K562 (cell line): Measurements from ENCODE around the gene SORCS2. TPM values are rescaled to one million over a fixed set of nuclear protein-coding genes. Genes with fewer than 3 reads are reported as not detected.

Experiments used
- ATAC-seq: fragments of 200-7000 bp; cut with Tn5 transposase; 3 replicates; pipeline ENCODE4 v1.9.1; 2020; ENCODE audit warnings: moderate library complexity
- BruUV-seq: library from RNA; stranded (reverse); fragments of 400-500 nt; replicated peaks from 2 replicates; lab custom pipeline; 2021; lab: Mats Ljungman, UMichigan
- CTCF ChIA-PET: fragments of 300-600 bp; formaldehyde crosslinking; extraction: SDS; loops from one replicate; lab custom pipeline; 2021; ENCODE audit warnings: low intra/inter-chr PET ratio; lab: Yijun Ruan, JAX
- POLR2A ChIA-PET: fragments of 300-600, 350-650 bp; sonication (Branson Sonifier 250); formaldehyde crosslinking; extraction: SDS; loops from one replicate; lab custom pipeline; 2021; ENCODE audit warnings: antibody characterized with exemption, inconsistent platforms; lab: Yijun Ruan, JAX
- DNase-seq, 4 experiments: peaks; one replicate each; pipeline versions ENCODE4 v3.0.0 to v3.0.0-alpha.2; 2011 to 2018; ENCODE audit warnings: low spot score in 3 of 4, mixed read lengths in 3 of 4; ENCODE audit errors: extremely low read depth in 1 of 4
- FAIRE-seq: peaks from 2 replicates; lab custom pipeline; 2011; peaks lifted over from hg19 to GRCh38; lab: Jason Lieb, UNC
- H2AFZ ChIP-seq: 2 replicates; pipeline ENCODE4 v1.6.0; 2011; ENCODE audit warnings: low read depth, low read length, control low read depth, inconsistent platforms
- H3K27ac ChIP-seq: fragments of 200-600 bp; 3 replicates; pipeline ENCODE4 v1.8.0; 2011; ENCODE audit warnings: low read depth, mild to moderate bottlenecking, control low read depth, inconsistent platforms, low read length, moderate library complexity, mixed read lengths; ENCODE audit errors: extremely low read depth
- H3K27me3 ChIP-seq, 2 experiments: fragments of 300-600 bp in 1 of 2; 2 replicates in 1 of 2; 3 replicates in 1 of 2; pipeline versions ENCODE4 v1.6.0 to v1.8.0; 2011; ENCODE audit warnings: inconsistent platforms in 2 of 2, low read length in 2 of 2, mild to moderate bottlenecking in 1 of 2, mixed read lengths in 1 of 2, moderate library complexity in 1 of 2; ENCODE audit not compliant: control insufficient read depth in 2 of 2, insufficient read depth in 2 of 2
- H3K36me3 ChIP-seq: fragments of 300-600 bp; 3 replicates; pipeline ENCODE4 v1.8.0; 2011; ENCODE audit warnings: mild to moderate bottlenecking, low read length, inconsistent platforms; ENCODE audit not compliant: control insufficient read depth, insufficient read depth
- H3K4me1 ChIP-seq, 2 experiments: fragments of 200-600 bp in 1 of 2; replicated peaks in 1 of 2; 2 replicates in 1 of 2; 3 replicates in 1 of 2; pipeline versions ENCODE4 v1.5.1 to v1.8.0; 2011; ENCODE audit warnings: inconsistent platforms in 2 of 2, low read length in 2 of 2, mild to moderate bottlenecking in 1 of 2, mixed read lengths in 1 of 2, moderate library complexity in 1 of 2; ENCODE audit not compliant: control insufficient read depth in 2 of 2, insufficient read depth in 2 of 2
- H3K4me2 ChIP-seq: 2 replicates; pipeline ENCODE4 v1.6.1; 2011; ENCODE audit warnings: low read length, control low read depth, inconsistent platforms, mixed read lengths; ENCODE audit not compliant: insufficient read depth
- H3K4me3 ChIP-seq: fragments of 200-600 bp; sonication (generic), shearing (Covaris generic); 2 replicates; pipeline ENCODE4 v1.5.1; 2016; ENCODE audit warnings: control low read depth, inconsistent platforms
- H3K79me2 ChIP-seq: fragments of 200-600 bp; 3 replicates; pipeline ENCODE4 v1.8.0; 2011; ENCODE audit warnings: low read length, inconsistent platforms; ENCODE audit not compliant: control insufficient read depth, insufficient read depth
- H3K9ac ChIP-seq, 2 experiments: 2 replicates each; pipeline versions ENCODE4 v1.6.0 to v1.6.1; 2011; ENCODE audit warnings: low read depth in 2 of 2, low read length in 2 of 2, control low read depth in 1 of 2, inconsistent platforms in 1 of 2, mild to moderate bottlenecking in 1 of 2, mixed read lengths in 1 of 2; ENCODE audit not compliant: insufficient read depth in 1 of 2
- H3K9me1 ChIP-seq: one replicate; pipeline ENCODE4 v1.6.0; 2011; ENCODE audit warnings: inconsistent platforms, mild to moderate bottlenecking, low read length, moderate library complexity; ENCODE audit not compliant: control insufficient read depth, insufficient read depth
- H3K9me3 ChIP-seq: replicated peaks from 2 replicates; pipeline ENCODE4 v1.5.1; 2011; ENCODE audit warnings: low read depth, low read length, inconsistent platforms; ENCODE audit not compliant: control insufficient read depth, insufficient read depth
- H4K20me1 ChIP-seq: replicated peaks from 2 replicates; pipeline ENCODE4 v1.6.1; 2011; ENCODE audit warnings: low read length, inconsistent platforms, mixed read lengths; ENCODE audit not compliant: control insufficient read depth, insufficient read depth
- ATF7 ChIP-seq: fragments of 450-650 bp; IDR thresholded peaks from 2 replicates; pipeline ENCODE4 v1.7.1; 2014; ENCODE audit warnings: mild to moderate bottlenecking, moderate library complexity
- BCOR ChIP-seq: fragments of 450-650 bp; IDR thresholded peaks from 2 replicates; pipeline ENCODE4 v1.6.1; 2016
- CBFA2T2 ChIP-seq: fragments of 450-650 bp; conservative IDR thresholded peaks from 2 replicates; pipeline ENCODE4 v1.6.1; 2017; ENCODE audit warnings: mild to moderate bottlenecking
- DDX20 ChIP-seq: fragments of 450-650 bp; IDR thresholded peaks from 2 replicates; pipeline ENCODE4 v1.6.1; 2016; ENCODE audit warnings: missing genetic modification characterization, low read depth, mild to moderate bottlenecking, missing compliant biosample characterization, moderate library complexity
- GTF2A2 ChIP-seq: IDR thresholded peaks from 2 replicates; pipeline ENCODE4 v1.6.1; 2016; ENCODE audit warnings: mild to moderate bottlenecking, missing genetic modification characterization, missing compliant biosample characterization
- ILK ChIP-seq: fragments of 450-650 bp; IDR thresholded peaks from 2 replicates; pipeline ENCODE4 v1.6.1; 2016; ENCODE audit warnings: missing genetic modification characterization, low read depth, mild to moderate bottlenecking, missing compliant biosample characterization, moderate library complexity, borderline replicate concordance
- MEIS2 ChIP-seq: fragments of 450-650 bp; IDR thresholded peaks from 2 replicates; pipeline ENCODE4 v1.6.1; 2014; ENCODE audit warnings: mild to moderate bottlenecking; ENCODE audit not compliant: partially characterized antibody
- SNIP1 ChIP-seq: fragments of 450-650 bp; IDR thresholded peaks from 2 replicates; pipeline ENCODE4 v1.7.1; 2017; ENCODE audit warnings: low read depth, mild to moderate bottlenecking
- TBL1XR1 ChIP-seq, 2 experiments: IDR thresholded peaks; 2 replicates each; pipeline ENCODE4 v1.6.1; 2012; ENCODE audit warnings: improper control_type of control experiment in 2 of 2, low read length in 2 of 2, mild to moderate bottlenecking in 1 of 2
- ZNF197 ChIP-seq: fragments of 200-800 bp; sonication (Bioruptor generic); IDR thresholded peaks from 2 replicates; pipeline ENCODE4 v1.6.1; 2016; ENCODE audit warnings: low read depth, missing genetic modification characterization, missing compliant biosample characterization
- ZNF253 ChIP-seq: fragments of 250-450 bp; sonication (Bioruptor Pico); conservative IDR thresholded peaks from 2 replicates; pipeline ENCODE4 v1.6.1; 2021; ENCODE audit warnings: mild to moderate bottlenecking
- ZNF408 ChIP-seq: fragments of 250-450 bp; sonication (Bioruptor Pico); IDR thresholded peaks from 2 replicates; pipeline ENCODE4 v1.4.0; 2020; ENCODE audit warnings: low read depth, mild to moderate bottlenecking, moderate library complexity
- ZNF444 ChIP-seq: fragments of 250-450 bp; sonication (Bioruptor Pico); IDR thresholded peaks from 2 replicates; pipeline ENCODE4 v1.4.0; 2020; ENCODE audit warnings: mild to moderate bottlenecking, moderate library complexity
- ZNF507 ChIP-seq: conservative IDR thresholded peaks from 2 replicates; pipeline ENCODE4 v1.6.1; 2017; ENCODE audit warnings: missing genetic modification characterization, missing compliant biosample characterization
- WGBS: fragments of 100-300 bp; shearing (Covaris generic); methylation state at CpG from one replicate; pipeline ENCODE4 v1.1.6; 2016; ENCODE audit warnings: low coverage, mixed read lengths; ENCODE audit not compliant: insufficient coverage; ENCODE audit errors: missing lambda C conversion rate; 5-methylcytosine and 5-hydroxymethylcytosine counted together
- in situ Hi-C: fragments of 300-500 bp; cut with MboI; formaldehyde crosslinking; loops from 4 replicates; pipeline ENCODE4 v1.15.0; 2018; ENCODE audit warnings: inconsistent platforms, mixed read lengths
- intact Hi-C: fragments of 100-400 bp; cut with micrococcal nuclease; formaldehyde crosslinking; loops from 2 replicates; pipeline ENCODE4 v1.14.2; 2022
- polyA plus RNA-seq, 8 experiments: library from polyadenylated mRNA; depleted of rRNA in 4 of 8; stranded (reverse) in 5 of 8; unstranded in 3 of 8; fragments of >200 nt; fragmentation: Nextera tagmentation in 2 of 8; fragmentation: Illumina TruSeq in 1 of 8; extraction: Ambion mirVana in 2 of 8; extraction: Trizol in 1 of 8; gene quantifications; 2 replicates each; pipeline versions ENCODE4 v1.2.1 to v1.2.3, GENCODE V29; 2011 to 2014; ENCODE audit warnings: inconsistent platforms in 1 of 8, missing spikeins in 1 of 8
- total RNA-seq, 7 experiments: library from RNA; depleted of rRNA in 6 of 7; stranded (reverse); fragments of >200 nt in 6 of 7; fragmentation: Illumina TruSeq in 2 of 7; extraction: Trizol in 2 of 7; gene quantifications; 2 replicates each; pipeline versions ENCODE4 v1.2.1 to v1.2.3, GENCODE V29; 2011 to 2021; ENCODE audit warnings: low replicate concordance in 1 of 7
- TF ChIP-seq, protein P1 (sequence below): sonication (generic); formaldehyde crosslinking; IDR thresholded peaks from 2 replicates; pipeline ENCODE4 v1.8.0; 2022; ENCODE audit warnings: missing genetic modification reagents, mild to moderate bottlenecking, borderline replicate concordance
- TF ChIP-seq, protein P2 (sequence below): fragments of 450-650 bp; IDR thresholded peaks from one replicate; pipeline ENCODE4 v1.6.1; 2018; ENCODE audit warnings: mild to moderate bottlenecking, moderate library complexity; ENCODE audit not compliant: partially characterized antibody
- TF ChIP-seq, protein P3 (sequence below): sonication (generic); formaldehyde crosslinking; IDR thresholded peaks from 2 replicates; pipeline ENCODE4 v1.8.0; 2022; ENCODE audit warnings: mild to moderate bottlenecking, missing genetic modification reagents, borderline replicate concordance

Gene SORCS2
- total and polyA plus RNA-seq, 9 of the 15 experiments (the other 6 are each of a cell fraction or from before 2014, with no cell fraction given): not detected

DNA sequence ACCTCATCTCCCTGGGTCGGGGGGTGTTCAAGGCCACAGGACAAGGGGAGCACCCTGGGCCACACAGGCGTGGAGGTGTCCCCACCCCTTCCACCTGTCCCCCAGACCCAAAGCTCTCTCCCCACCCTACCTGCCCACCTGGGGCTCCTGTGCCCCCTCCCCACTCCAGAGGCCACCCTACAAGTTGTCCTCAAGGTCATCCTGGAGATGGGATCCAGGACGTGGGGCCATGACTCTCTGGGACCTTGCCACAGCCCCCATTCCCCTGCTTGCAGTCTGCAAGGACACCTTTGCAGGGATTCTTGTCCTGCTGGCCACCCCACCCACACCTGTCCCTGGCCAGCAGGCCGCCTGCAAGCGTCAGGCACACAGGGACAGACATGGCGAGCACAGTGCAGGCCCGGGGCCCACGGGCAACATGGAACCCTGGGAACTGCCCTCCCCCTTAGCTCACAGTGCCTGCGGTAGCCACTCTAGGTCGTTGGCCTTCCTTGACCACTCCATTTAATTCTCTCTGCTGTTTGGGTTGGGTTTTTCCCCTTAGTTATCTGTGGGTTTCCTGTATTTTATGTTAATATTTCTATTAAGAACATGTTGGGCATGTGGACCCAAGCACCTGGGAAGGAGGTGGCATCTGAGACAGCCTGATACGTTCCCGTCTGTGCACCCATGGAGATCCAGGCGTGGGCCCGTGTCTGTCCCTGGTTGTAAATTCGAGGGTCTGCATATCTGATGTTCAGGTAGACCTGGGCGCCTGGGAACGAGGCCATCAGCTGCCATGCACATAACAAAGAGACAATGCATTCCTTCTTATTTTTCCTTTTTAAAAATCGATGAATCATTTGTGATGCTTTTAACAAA, 549.8 kb downstream of the SORCS2 start:
- intact Hi-C loops (no loop called here), in situ Hi-C loops (no loop called here)
- Histone ChIP-seq H3K9ac (no peak overlapping the region), H3K79me2 (no peaks in the 10 kb centered on the region), H3K4me2 (no peak overlapping the region), H3K9me3 (peaks cover 3% of the 10 kb centered on the region; the same call in 1 of the 2 replicates), H3K36me3 (no peaks in the 10 kb centered on the region), H3K27ac (no peak overlapping the region), H4K20me1 (0 out of 2 replicates have a peak, but pooled peaks cover 6% of the 10 kb centered on the region), H3K27me3 (peaks cover 15 to 67% of the 10 kb centered on the region in 2 experiments; a peak in 3 of 5 replicates), H3K4me3 (no peak overlapping the region), H3K9me1 (no peaks in the 10 kb centered on the region), H3K4me1 (peaks cover 0 to 12% of the 10 kb centered on the region in 2 experiments; a peak in 1 of 5 replicates), H2AFZ (no peak overlapping the region)
- ChIA-PET POLR2A (interaction anchor here (0.9 to 1.5 kb wide), 2 partner anchors 9 to 11 kb away, joined by 3 to 4 read pairs; no protein-coding TSS in a partner anchor), CTCF (no interaction called here)
- BruUV-seq: no TSS peak
- no peak for DNase-seq
- no peak for FAIRE-seq
- 2% methylated on average over 17 of the region's 18 CpGs for WGBS
- no peak for TF ChIP-seq ZNF253 (CRISPR knock-in tag)
- no peak for TF ChIP-seq ZNF444 (CRISPR knock-in tag)
- TF ChIP-seq, protein P1, sequence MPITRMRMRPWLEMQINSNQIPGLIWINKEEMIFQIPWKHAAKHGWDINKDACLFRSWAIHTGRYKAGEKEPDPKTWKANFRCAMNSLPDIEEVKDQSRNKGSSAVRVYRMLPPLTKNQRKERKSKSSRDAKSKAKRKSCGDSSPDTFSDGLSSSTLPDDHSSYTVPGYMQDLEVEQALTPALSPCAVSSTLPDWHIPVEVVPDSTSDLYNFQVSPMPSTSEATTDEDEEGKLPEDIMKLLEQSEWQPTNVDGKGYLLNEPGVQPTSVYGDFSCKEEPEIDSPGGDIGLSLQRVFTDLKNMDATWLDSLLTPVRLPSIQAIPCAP (CRISPR knock-in tag): no peak
- no peak for TF ChIP-seq ZNF197 (CRISPR knock-in tag)
- TF ChIP-seq ZNF507 (tag): no peak
- TF ChIP-seq BCOR: no peak
- TF ChIP-seq TBL1XR1 (IDR thresholded peaks at IDR 0.05; ENCODE audit: low read length in 2 of 2): no peak
- TF ChIP-seq SNIP1: no peak
- no peak for TF ChIP-seq GTF2A2 (tag)
- no peak for TF ChIP-seq ATF7
- no peak for TF ChIP-seq CBFA2T2
- TF ChIP-seq DDX20: no peak
- no peak for TF ChIP-seq ZNF408 (CRISPR knock-in tag)
- TF ChIP-seq, protein P2, sequence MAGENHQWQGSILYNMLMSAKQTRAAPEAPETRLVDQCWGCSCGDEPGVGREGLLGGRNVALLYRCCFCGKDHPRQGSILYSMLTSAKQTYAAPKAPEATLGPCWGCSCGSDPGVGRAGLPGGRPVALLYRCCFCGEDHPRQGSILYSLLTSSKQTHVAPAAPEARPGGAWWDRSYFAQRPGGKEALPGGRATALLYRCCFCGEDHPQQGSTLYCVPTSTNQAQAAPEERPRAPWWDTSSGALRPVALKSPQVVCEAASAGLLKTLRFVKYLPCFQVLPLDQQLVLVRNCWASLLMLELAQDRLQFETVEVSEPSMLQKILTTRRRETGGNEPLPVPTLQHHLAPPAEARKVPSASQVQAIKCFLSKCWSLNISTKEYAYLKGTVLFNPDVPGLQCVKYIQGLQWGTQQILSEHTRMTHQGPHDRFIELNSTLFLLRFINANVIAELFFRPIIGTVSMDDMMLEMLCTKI: no peak
- TF ChIP-seq, protein P3, sequence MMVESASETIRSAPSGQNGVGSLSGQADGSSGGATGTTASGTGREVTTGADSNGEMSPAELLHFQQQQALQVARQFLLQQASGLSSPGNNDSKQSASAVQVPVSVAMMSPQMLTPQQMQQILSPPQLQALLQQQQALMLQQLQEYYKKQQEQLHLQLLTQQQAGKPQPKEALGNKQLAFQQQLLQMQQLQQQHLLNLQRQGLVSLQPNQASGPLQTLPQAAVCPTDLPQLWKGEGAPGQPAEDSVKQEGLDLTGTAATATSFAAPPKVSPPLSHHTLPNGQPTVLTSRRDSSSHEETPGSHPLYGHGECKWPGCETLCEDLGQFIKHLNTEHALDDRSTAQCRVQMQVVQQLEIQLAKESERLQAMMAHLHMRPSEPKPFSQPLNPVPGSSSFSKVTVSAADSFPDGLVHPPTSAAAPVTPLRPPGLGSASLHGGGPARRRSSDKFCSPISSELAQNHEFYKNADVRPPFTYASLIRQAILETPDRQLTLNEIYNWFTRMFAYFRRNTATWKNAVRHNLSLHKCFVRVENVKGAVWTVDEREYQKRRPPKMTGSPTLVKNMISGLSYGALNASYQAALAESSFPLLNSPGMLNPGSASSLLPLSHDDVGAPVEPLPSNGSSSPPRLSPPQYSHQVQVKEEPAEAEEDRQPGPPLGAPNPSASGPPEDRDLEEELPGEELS (CRISPR knock-in tag): no peak
- no peak for TF ChIP-seq MEIS2
- TF ChIP-seq ILK (tag): no peak
- ATAC-seq: no peak
